ENCODE results near the gene HOXB4.

Gene HOXB4

DNA sequence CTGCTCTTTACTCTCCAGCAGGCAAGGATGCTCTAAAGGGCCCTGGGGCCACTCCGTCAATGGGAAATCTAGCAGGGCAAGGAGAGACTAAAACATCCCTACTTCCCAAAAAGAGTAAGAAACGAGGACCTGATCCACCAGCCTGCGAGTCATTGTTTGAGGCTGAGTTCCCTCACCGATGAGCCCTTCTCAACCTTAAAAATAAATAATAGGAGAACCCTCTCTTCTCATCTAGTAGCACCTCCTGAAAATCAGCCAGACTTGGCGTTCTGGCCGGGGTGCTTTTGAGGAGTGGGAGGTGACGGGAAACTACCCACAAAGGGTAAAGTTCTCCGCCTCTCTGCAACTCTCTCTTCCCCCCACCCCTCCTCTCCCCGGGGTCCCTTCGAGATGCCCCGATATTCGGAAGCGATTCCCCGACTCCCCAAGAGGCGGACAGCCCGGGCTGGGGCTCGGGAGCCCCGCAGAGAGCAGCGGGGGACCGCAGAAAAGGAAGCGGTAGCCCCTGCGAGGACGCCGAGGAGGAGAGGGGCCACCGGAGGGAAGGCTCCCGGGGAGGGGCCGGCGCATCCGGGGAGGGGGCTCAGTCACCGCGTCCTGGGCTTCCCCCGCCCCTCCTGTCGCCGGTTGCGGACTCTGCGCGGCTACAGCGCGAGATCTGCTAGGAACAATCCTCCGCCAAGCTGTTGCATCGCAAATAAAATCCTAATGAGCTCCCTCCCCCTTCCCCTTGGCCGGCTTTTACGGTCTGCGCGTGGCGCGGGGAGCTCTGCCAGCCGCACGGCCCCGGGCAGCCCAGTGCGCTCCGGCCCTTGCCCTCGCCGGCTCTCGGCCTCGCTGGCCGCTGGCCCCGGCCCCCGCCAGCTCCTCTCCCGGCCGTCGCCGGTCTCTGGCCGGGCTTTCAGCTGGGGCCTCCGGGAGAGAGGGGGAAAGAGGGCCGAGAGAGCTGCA lies 46.7 kb upstream of the HOXB4 start:
- peak overlapping the region; percentile 46 for H3K4me3 ChIP-seq (ENCODE audit: low read depth, low read length)
- peak; percentile 56 for DNase-seq (ENCODE audit: low read depth)
- peak; percentile 67; the same call in 1 of the 2 replicates for TF ChIP-seq MYC (IDR thresholded peaks at IDR 0.05; ENCODE audit: low read depth, low read length)
- TF ChIP-seq, protein P1, sequence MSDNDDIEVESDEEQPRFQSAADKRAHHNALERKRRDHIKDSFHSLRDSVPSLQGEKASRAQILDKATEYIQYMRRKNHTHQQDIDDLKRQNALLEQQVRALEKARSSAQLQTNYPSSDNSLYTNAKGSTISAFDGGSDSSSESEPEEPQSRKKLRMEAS (IDR thresholded peaks at IDR 0.05; ENCODE audit: low read depth, low read length): peak; percentile 39
- peak; percentile 78 for TF ChIP-seq POLR2A (IDR thresholded peaks at IDR 0.05; ENCODE audit: extremely low read depth, insufficient read length)
- no peak for TF ChIP-seq CTCF (IDR thresholded peaks at IDR 0.05; ENCODE audit: low read depth, low read length)

DNA sequence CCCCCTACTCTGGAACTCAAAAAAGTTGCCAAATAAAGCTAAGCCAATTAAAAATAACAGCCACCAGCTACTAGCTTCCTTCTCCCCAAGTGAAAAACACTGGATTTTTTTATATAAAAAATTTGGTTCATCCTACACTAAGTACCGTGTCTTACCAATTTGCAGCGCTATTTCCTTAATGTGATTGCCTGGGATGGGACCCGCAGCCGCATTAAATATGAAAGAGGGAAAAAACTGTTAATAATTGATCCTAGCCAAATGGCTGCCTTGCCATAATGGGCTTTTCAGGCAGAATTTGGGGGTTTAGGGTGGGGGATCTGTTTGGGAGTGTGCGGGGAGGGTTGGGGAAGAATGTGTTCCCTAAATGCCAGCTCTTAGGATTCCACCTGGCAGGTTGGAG lies 46.0 kb upstream of the HOXB4 start:
- DNase-seq (ENCODE audit: low read depth): no peak
- no peak overlapping the region for H3K4me3 ChIP-seq (ENCODE audit: low read depth, low read length)
- TF ChIP-seq, protein P1 (IDR thresholded peaks at IDR 0.05; ENCODE audit: low read depth, low read length): no peak
- TF ChIP-seq MYC (IDR thresholded peaks at IDR 0.05; ENCODE audit: low read depth, low read length) (no peak), POLR2A (IDR thresholded peaks at IDR 0.05; ENCODE audit: extremely low read depth, insufficient read length) (no peak), CTCF (IDR thresholded peaks at IDR 0.05; ENCODE audit: low read depth, low read length) (no peak)

DNA sequence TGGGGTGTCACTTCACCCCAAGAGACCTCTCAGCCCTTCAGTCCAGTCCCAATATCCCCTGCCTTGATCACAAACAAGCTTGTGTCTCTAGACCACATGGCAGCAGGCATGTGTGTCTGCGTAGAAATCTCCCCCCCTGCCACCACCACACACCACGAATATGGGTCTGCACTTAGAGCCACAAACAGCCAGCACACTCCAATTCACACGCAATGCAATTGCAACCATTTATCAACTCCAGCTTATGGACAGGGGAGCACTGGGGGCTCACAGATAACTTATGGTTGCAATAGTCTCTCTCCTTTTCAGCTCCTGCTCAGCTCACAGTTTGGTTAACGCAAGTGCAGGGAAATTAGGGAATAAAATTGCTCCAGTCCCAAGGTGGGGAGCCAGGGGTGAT lies 45.4 kb upstream of the HOXB4 start:
- DNase-seq (ENCODE audit: low read depth): no peak
- H3K4me3 ChIP-seq (ENCODE audit: low read depth, low read length): no peak overlapping the region

GRCh38 chr17:48622857-48623256 lies 44.7 kb upstream of the HOXB4 start:
- TF ChIP-seq MYC (IDR thresholded peaks at IDR 0.05; ENCODE audit: low read depth, low read length): no peak
- TF ChIP-seq, protein P1 (IDR thresholded peaks at IDR 0.05; ENCODE audit: low read depth, low read length): no peak
- TF ChIP-seq POLR2A (IDR thresholded peaks at IDR 0.05; ENCODE audit: extremely low read depth, insufficient read length): no peak
- TF ChIP-seq CTCF (IDR thresholded peaks at IDR 0.05; ENCODE audit: low read depth, low read length): no peak
- no peak overlapping the region for H3K4me3 ChIP-seq (ENCODE audit: low read depth, low read length)
- no peak for DNase-seq (ENCODE audit: low read depth)

More for the DNA sequence above, 45.4 kb upstream of the HOXB4 start:
- no peak for TF ChIP-seq CTCF (IDR thresholded peaks at IDR 0.05; ENCODE audit: low read depth, low read length)
- no peak for TF ChIP-seq MYC (IDR thresholded peaks at IDR 0.05; ENCODE audit: low read depth, low read length)
- TF ChIP-seq POLR2A (IDR thresholded peaks at IDR 0.05; ENCODE audit: extremely low read depth, insufficient read length): no peak

- TF ChIP-seq POLR2A (IDR thresholded peaks at IDR 0.05; ENCODE audit: extremely low read depth, insufficient read length) (no peak), MYC (IDR thresholded peaks at IDR 0.05; ENCODE audit: low read depth, low read length) (no peak), CTCF (IDR thresholded peaks at IDR 0.05; ENCODE audit: low read depth, low read length) (no peak)
- TF ChIP-seq, protein P1 (IDR thresholded peaks at IDR 0.05; ENCODE audit: low read depth, low read length): no peak
- no peak for DNase-seq (ENCODE audit: low read depth)
- no peak overlapping the region for H3K4me3 ChIP-seq (ENCODE audit: low read depth, low read length)
Measured at GRCh38 chr17:48621410-48622392, 43.6 kb upstream of the HOXB4 start.
